Omental fat pad (tissue), 4 donors: Measurements from ENCODE around the gene LTB4R2. TPM values are rescaled to one million over a fixed set of nuclear protein-coding genes. Genes with fewer than 3 reads are reported as not detected.

Experiments
- ATAC-seq: fragments of 150-250 bp; one replicate; pipeline ENCODE4 v1.9.1; 2016; ENCODE audit warnings: mild to moderate bottlenecking, moderate library complexity; ENCODE audit not compliant: low FRiP score
- DNase-seq: peaks from one replicate; pipeline ENCODE4 v3.0.0-alpha.2; 2019; ENCODE audit warnings: low spot score
- total RNA-seq, 4 donors: library from RNA; depleted of rRNA; stranded (reverse); fragments of >200 nt; gene quantifications; one replicate each; pipeline ENCODE4 v1.1.0, GENCODE V29; 2016
- TF ChIP-seq, protein P1 (sequence below), 3 donors: fragments of 450-650 bp; IDR thresholded peaks; one replicate each; pipeline ENCODE4 v1.5.1; 2016 to 2017; ENCODE audit warnings: antibody characterized with exemption in 3 of 3, mild to moderate bottlenecking in 3 of 3, moderate library complexity in 2 of 3

The LTB4R2 gene
- 1 to 10 TPM; 4.7 to 9.0 (median 7.9) TPM for total RNA-seq

DNA sequence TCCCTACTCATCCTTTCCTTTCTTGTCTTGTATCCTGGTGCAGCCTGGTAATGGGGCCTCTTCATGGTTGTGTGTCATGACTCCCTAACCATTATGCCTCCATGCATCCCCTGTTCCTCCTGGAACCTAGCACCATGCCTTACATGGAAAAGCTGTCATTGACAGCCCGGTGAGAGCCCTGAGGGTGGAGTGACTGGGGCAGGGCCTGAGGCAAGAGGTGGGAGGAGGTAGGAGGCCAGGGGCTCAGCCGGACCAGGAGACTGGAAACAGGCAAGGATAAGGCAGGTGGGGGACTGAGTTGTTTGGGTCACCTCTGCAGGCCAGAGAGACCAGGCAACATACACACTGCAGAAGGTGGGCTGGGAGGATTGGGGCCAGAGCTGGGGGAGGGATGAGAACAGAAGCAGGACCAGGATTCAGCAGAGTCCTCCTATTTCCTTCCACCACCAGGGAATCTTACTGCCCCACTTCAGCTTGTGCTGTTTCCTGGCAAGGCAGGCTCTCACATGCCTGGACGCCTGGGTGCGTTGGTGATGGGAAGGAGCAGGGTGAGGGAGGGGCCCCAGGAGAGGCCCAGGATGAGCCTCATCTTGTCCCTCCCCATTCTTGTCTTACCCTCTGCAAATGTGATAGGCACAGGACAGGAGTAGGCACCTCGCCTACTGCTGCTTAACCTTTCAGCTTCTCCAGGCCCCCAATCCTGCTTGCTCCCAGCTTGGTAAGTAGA is at the start of gene LTB4R2:
Gene LTB4R2 (plus strand): TSS at position 603 of the 727 bp plus-strand sequence. CDS start 525 bp downstream, outside the sequence.
- TF ChIP-seq, protein P1, sequence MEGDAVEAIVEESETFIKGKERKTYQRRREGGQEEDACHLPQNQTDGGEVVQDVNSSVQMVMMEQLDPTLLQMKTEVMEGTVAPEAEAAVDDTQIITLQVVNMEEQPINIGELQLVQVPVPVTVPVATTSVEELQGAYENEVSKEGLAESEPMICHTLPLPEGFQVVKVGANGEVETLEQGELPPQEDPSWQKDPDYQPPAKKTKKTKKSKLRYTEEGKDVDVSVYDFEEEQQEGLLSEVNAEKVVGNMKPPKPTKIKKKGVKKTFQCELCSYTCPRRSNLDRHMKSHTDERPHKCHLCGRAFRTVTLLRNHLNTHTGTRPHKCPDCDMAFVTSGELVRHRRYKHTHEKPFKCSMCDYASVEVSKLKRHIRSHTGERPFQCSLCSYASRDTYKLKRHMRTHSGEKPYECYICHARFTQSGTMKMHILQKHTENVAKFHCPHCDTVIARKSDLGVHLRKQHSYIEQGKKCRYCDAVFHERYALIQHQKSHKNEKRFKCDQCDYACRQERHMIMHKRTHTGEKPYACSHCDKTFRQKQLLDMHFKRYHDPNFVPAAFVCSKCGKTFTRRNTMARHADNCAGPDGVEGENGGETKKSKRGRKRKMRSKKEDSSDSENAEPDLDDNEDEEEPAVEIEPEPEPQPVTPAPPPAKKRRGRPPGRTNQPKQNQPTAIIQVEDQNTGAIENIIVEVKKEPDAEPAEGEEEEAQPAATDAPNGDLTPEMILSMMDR (IDR thresholded peaks at IDR 0.05) = no peak
- DNase-seq (no peak), ATAC-seq (no peak)

DNA sequence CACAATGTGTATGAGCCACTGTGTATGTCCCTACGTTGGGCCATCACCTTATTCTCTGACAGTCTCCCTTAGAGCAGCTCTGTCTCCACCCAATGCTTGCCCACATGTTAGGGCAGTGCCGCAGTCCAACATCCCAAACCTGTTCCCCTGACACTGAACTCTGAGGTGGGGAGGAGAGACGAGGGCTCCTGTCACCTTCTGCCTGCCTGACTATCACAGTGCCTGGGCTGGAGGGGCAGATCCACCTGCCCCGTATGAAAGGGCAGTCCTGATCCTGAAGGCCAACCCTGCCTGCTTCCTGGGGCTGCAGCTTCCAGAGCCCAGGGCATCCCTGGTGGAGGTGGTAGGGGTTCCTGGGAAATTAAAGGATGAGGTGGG is 49.2 kb upstream of the LTB4R2 start:
- TF ChIP-seq, protein P1 (IDR thresholded peaks at IDR 0.05) = no peak
- ATAC-seq = no peak
- no peak for DNase-seq

GRCh38 chr14:24261256-24261968 is 48.5 kb upstream of the LTB4R2 start:
- TF ChIP-seq, protein P1 (IDR thresholded peaks at IDR 0.05) = no peak
- no peak for DNase-seq

GRCh38 chr14:24261969-24262327 is 48.0 kb upstream of the LTB4R2 start:
- TF ChIP-seq, protein P1 (IDR thresholded peaks at IDR 0.05) = no peak
- no peak for DNase-seq
- no peak for ATAC-seq

More at GRCh38 chr14:24261256-24261968, 48.5 kb upstream of the LTB4R2 start:
- ATAC-seq = peak; percentile 17

- DNase-seq (no peak), ATAC-seq (no peak)
- TF ChIP-seq, protein P1 (IDR thresholded peaks at IDR 0.05) = no peak
These were observed 46.9 kb upstream of the LTB4R2 start, which contains the start of gene TGM1 for GRCh38 chr14:24262821-24263733. Gene TGM1 (minus strand): TSS chr14:24263177. CDS start chr14:24262352, 825 bp downstream.

GRCh38 chr14:24263848-24264247 is 46.1 kb upstream of the LTB4R2 start:
- TF ChIP-seq, protein P1 (IDR thresholded peaks at IDR 0.05) = no peak
- ATAC-seq (no peak), DNase-seq (no peak)
